Memory B cell (primary cell): ENCODE measurements around the gene DAP.
"Not testable (repeated sequence)": the region's sequence is repeated elsewhere in the genome, so short reads cannot be mapped to it uniquely, and the experiment has no call there.

Experiments
- ATAC-seq: fragments of 150-1000 bp; cut with Tn5 transposase; 2 replicates; pipeline ENCODE4 v1.10.0; 2021; ENCODE audit warnings: low read depth, mild to moderate bottlenecking, moderate library complexity
- DNase-seq, 2 donors: peaks; one replicate each; pipeline ENCODE4 v3.0.0; 2022; ENCODE audit warnings: low spot score in 2 of 2
- H3K27ac Mint-ChIP-seq: one replicate; pipeline ENCODE4 v1.8.0; 2022; ENCODE audit warnings: mild to moderate bottlenecking, moderate library complexity, mixed read lengths
- H3K27me3 Mint-ChIP-seq: one replicate; pipeline ENCODE4 v1.8.0; 2022; ENCODE audit warnings: mixed read lengths
- H3K36me3 Mint-ChIP-seq: one replicate; pipeline ENCODE4 v1.8.0; 2022; ENCODE audit warnings: mild to moderate bottlenecking, mixed read lengths
- H3K4me1 Mint-ChIP-seq: one replicate; pipeline ENCODE4 v1.8.0; 2022; ENCODE audit warnings: mixed read lengths
- H3K4me3 Mint-ChIP-seq: one replicate; pipeline ENCODE4 v1.8.0; 2022; ENCODE audit warnings: mild to moderate bottlenecking, moderate library complexity, mixed read lengths
- H3K9me3 Mint-ChIP-seq: one replicate; pipeline ENCODE4 v1.8.0; 2022; ENCODE audit warnings: mixed read lengths

Gene DAP

GRCh38 chr5:10654566-10654965 is 106.5 kb downstream of the DAP start:
- no peaks in the 10 kb centered on the region for H3K27me3 Mint-ChIP-seq
- H3K27ac Mint-ChIP-seq, result no peak overlapping the region
- ATAC-seq (no peak), DNase-seq (no peak)
- no peaks in the 10 kb centered on the region for H3K9me3 Mint-ChIP-seq
- H3K4me3 Mint-ChIP-seq, result no peak overlapping the region
- peaks cover 13% of the 10 kb centered on the region for H3K36me3 Mint-ChIP-seq
- H3K4me1 Mint-ChIP-seq, result peaks cover 5% of the 10 kb centered on the region

- DNase-seq (no peak), ATAC-seq (no peak)
- Mint-ChIP-seq H3K27ac (no peak overlapping the region), H3K27me3 (no peaks in the 10 kb centered on the region), H3K36me3 (peaks cover 13% of the 10 kb centered on the region), H3K4me1 (peaks cover 5% of the 10 kb centered on the region), H3K9me3 (no peaks in the 10 kb centered on the region), H3K4me3 (no peak overlapping the region)
These were observed 107.2 kb downstream of the DAP start for GRCh38 chr5:10653751-10654400.

DNA sequence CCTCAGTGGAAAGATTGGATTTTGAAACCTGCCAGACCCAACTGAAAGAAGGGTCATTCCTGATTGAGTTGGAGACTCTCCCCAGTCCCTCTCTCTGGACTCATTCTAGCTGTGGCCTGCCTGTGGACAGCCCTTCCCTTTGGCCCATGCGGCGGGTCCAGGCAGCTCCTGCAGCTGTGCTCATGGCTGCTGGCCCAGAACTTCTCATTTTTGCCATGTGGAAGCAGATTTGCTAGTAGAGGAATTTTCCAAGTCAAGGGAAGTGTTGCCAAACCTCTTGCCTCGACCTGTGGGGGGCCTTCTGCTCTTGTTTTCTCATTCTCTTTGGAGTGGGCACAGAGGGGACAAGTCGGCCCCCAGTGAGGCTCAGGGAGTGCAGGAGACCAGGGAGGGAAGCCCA is 108.0 kb downstream of the DAP start:
- no peak for DNase-seq
- peaks cover 5% of the 10 kb centered on the region for H3K4me1 Mint-ChIP-seq
- H3K4me3 Mint-ChIP-seq, result no peak overlapping the region
- H3K36me3 Mint-ChIP-seq, result peaks cover 13% of the 10 kb centered on the region
- no peak overlapping the region for H3K27ac Mint-ChIP-seq
- H3K27me3 Mint-ChIP-seq, result no peaks in the 10 kb centered on the region
- H3K9me3 Mint-ChIP-seq, result no peaks in the 10 kb centered on the region
- no peak for ATAC-seq

DNA sequence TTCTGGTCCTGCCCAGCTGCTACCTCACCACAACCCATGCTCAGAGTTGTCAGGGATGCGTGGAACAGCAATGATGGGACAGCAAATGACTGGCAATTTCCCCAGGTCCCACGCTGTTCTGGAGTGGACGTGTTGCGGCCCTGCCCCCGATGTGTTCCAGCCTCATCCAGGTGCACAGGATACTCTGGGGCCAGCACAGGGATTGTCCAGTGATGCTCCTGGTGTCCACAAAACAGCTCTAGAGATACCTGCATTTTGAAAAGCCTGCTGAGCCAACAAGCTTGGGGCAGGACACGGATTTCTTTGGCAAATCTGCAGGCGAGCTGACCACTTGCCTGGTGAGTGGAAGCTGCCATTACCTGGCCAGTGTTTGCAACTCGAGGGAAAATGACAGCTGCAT is 108.4 kb downstream of the DAP start:
- no peaks in the 10 kb centered on the region for H3K9me3 Mint-ChIP-seq
- no peaks in the 10 kb centered on the region for H3K27me3 Mint-ChIP-seq
- DNase-seq (no peak), ATAC-seq (no peak)
- H3K27ac Mint-ChIP-seq, result no peak overlapping the region
- H3K4me1 Mint-ChIP-seq, result peaks cover 5% of the 10 kb centered on the region
- H3K36me3 Mint-ChIP-seq, result peaks cover 13% of the 10 kb centered on the region
- H3K4me3 Mint-ChIP-seq, result no peak overlapping the region

DNA sequence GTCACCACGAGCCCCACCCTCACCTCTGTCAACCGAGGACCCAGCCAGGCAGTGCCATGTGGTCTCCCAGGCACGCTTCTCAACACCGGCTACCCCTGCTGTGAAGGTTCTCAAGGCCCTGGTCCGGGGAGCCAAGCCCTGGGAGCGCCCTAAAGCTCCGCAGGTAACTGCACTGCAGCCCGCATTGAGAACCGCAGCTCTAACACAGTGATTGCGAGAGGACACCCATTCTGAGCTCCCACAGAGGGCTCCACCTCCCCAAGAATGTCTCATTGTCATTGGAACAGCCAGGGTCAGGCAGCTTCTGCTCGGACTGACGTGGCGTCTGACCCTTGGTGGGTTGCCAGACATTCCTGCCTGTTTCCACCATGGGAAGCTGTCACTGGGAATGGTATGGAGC is 108.9 kb downstream of the DAP start:
- Mint-ChIP-seq H3K27ac (no peak overlapping the region), H3K9me3 (no peaks in the 10 kb centered on the region), H3K36me3 (peaks cover 15% of the 10 kb centered on the region), H3K4me1 (peaks cover 5% of the 10 kb centered on the region), H3K4me3 (no peak overlapping the region), H3K27me3 (no peaks in the 10 kb centered on the region)
- DNase-seq (no peak), ATAC-seq (no peak)

DNA sequence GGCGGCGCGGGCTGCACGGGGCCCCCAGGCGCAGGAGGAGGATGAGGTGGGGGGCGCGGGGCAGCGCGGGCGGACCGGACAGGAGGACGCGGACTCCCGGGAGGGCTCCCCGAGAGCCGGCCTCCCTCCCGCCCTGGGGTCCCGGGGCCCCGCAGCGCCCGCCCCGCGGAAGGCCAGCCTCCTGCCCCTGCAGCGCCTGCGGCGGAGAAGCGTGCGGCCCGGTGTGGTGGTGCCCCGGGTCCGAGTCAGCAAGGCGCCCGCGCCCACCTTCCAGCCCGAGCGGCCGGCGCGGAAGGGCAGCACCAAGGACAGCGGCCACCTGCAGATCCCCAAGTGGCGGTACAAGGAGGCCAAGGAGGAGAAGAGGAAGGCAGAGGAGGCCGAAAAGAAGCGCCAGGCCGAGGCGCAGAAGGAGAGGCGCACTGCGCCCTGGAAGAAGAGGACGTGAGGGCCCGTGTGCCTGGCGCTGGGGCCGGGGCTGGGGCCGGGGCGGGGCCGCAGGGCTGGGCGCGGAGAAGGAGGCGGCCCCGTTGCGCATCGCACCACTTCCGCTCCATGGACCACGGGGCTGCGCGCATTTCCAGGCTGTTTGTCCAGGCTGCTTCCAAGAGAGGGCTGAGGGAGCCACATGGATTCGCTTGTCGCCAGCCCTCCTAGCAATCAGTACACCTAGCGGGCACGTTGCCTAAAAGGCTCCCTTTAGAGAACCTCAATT is 111.2 kb downstream of the DAP start:
- Mint-ChIP-seq H3K36me3 (peaks cover 15% of the 10 kb centered on the region), H3K9me3 (no peaks in the 10 kb centered on the region), H3K27me3 (no peaks in the 10 kb centered on the region), H3K4me1 (peaks cover 10% of the 10 kb centered on the region), H3K27ac (no peak overlapping the region), H3K4me3 (no peak overlapping the region)
- DNase-seq (no peak), ATAC-seq (no peak)

DNA sequence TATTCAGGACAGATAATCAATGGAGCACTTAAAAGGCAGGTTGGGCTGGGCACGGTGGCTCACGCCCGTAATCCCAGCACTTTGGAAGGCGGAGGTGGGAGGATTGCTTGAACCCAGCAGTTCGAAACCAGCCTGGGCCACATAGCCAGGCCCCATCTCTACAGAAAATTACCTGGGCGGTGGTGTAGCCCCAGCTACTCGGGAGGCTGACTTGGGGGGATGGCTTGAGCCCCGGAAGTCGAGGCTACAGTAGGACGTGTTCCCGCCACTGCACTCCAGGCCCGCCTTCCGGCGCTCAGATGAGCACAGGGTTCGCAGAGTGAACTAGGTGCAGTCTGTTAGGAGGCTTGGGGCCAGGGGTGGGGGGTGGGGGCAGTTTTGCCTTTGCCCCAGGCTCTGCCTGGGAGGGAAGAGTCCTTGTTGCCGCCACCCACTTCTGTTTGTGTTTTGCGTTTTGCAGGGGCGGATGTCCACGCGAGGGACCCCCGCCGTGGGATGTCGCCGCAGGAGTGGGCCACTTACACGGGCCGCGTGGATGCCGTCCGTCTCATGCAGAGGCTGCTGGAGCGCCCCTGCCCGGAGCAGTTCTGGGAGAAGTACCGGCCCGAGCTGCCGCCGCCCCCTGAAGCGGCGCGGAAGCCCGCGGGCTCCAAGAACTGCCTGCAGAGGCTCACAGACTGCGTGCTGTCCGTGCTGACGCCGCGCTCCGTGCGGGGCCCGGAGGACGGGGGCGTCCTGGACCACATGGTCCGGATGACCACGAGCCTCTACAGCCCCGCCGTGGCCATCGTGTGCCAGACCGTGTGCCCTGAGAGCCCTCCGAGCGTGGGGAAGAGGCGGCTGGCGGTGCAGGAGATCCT is 112.0 kb downstream of the DAP start:
- peaks cover 14% of the 10 kb centered on the region for H3K4me1 Mint-ChIP-seq
- ATAC-seq (no peak), DNase-seq (no peak)
- H3K9me3 Mint-ChIP-seq, result no peaks in the 10 kb centered on the region
- H3K36me3 Mint-ChIP-seq, result peaks cover 17% of the 10 kb centered on the region
- no peak overlapping the region for H3K27ac Mint-ChIP-seq
- no peak overlapping the region for H3K4me3 Mint-ChIP-seq
- H3K27me3 Mint-ChIP-seq, result no peaks in the 10 kb centered on the region

DNA sequence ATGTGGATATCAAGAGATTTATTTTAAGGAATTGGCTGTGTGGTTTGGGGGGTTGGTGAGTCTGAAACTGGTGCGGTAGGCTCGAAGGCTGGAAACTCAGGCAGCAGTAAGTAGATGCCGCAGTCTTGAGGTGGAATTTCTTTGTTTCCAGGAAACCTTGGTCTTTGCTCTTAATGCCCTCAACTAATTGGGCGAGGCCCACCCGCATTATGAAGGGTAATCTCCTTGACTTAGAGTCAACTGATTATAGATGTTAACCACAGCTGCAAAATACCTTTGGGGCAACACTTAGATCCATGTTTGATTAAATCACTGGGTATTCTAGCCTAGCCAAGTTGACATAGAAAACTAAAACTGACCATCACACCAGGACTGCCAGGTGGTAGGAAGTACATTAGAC is 113.4 kb downstream of the DAP start:
- Mint-ChIP-seq H3K4me3 (no peak overlapping the region), H3K27me3 (no peaks in the 10 kb centered on the region), H3K27ac (peak overlapping the region; percentile 36), H3K36me3 (peaks cover 14% of the 10 kb centered on the region), H3K4me1 (peaks cover 19% of the 10 kb centered on the region), H3K9me3 (no peaks in the 10 kb centered on the region)
- DNase-seq (no peak), ATAC-seq (no peak)

- no peak for DNase-seq
- Mint-ChIP-seq H3K36me3 (peaks cover 15% of the 10 kb centered on the region), H3K4me3 (no peak overlapping the region), H3K9me3 (no peaks in the 10 kb centered on the region), H3K27me3 (no peaks in the 10 kb centered on the region), H3K27ac (peak overlapping the region; percentile 59), H3K4me1 (peaks cover 25% of the 10 kb centered on the region)
- no peak for ATAC-seq
These were observed 115.4 kb downstream of the DAP start for GRCh38 chr5:10645671-10646070.

DNA sequence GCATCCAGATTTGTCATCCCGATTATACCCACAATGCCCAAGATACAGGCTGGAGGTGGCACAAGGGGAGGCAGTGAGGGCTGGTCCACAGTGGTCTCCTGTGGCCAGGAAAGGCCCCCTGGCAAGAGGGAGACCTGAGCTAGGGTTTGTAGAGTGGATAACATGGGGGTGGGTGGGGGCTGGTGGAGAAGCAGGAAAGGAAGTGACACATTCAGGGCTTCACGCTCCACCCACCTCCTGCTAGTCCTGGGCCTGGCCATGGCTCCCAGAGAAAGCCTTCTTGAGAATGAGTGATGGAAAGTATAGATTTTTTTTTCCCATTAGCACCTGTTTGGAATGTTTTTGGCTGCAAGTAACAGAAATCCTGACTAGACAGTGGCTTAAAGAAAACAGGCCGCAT is 115.9 kb downstream of the DAP start:
- ATAC-seq (no peak), DNase-seq (no peak)
- Mint-ChIP-seq H3K27ac (peak overlapping the region; percentile 59), H3K4me3 (no peak overlapping the region), H3K9me3 (no peaks in the 10 kb centered on the region), H3K36me3 (peaks cover 17% of the 10 kb centered on the region), H3K4me1 (peaks cover 25% of the 10 kb centered on the region), H3K27me3 (no peaks in the 10 kb centered on the region)

DNA sequence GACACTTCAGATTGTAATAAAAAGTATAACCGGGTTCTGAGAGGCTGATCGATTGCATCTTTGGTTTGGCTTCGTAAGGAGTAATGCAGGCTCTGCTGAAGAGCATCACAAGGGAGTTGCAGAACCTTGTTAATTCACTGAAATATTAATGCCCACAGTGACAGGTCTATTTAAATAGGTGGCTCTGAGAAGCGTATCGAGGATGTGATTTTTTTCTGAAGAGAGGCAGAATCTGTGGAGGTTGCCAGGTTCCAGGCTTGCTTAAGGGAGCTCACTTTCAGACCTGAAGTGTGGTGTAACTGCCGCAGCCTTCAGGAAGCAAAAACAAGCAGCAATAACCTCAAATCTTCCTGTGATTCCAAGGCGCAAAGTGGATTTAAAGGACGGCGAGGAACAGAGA is 116.8 kb downstream of the DAP start:
- Mint-ChIP-seq H3K36me3 (peaks cover 18% of the 10 kb centered on the region), H3K4me1 (peaks cover 27% of the 10 kb centered on the region), H3K27me3 (no peaks in the 10 kb centered on the region), H3K4me3 (no peak overlapping the region), H3K27ac (peak overlapping the region; percentile 71), H3K9me3 (peaks cover 1% of the 10 kb centered on the region)
- ATAC-seq (no peak), DNase-seq (no peak)

- peak overlapping the region; percentile 54 for H3K27ac Mint-ChIP-seq
- H3K9me3 Mint-ChIP-seq, result peaks cover 7% of the 10 kb centered on the region
- peaks cover 27% of the 10 kb centered on the region for H3K36me3 Mint-ChIP-seq
- H3K4me1 Mint-ChIP-seq, result peaks cover 29% of the 10 kb centered on the region
- ATAC-seq (no peak), DNase-seq (no peak)
- H3K4me3 Mint-ChIP-seq, result no peak overlapping the region
- H3K27me3 Mint-ChIP-seq, result no peaks in the 10 kb centered on the region
These were observed 118.7 kb downstream of the DAP start for GRCh38 chr5:10642367-10642766.

DNA sequence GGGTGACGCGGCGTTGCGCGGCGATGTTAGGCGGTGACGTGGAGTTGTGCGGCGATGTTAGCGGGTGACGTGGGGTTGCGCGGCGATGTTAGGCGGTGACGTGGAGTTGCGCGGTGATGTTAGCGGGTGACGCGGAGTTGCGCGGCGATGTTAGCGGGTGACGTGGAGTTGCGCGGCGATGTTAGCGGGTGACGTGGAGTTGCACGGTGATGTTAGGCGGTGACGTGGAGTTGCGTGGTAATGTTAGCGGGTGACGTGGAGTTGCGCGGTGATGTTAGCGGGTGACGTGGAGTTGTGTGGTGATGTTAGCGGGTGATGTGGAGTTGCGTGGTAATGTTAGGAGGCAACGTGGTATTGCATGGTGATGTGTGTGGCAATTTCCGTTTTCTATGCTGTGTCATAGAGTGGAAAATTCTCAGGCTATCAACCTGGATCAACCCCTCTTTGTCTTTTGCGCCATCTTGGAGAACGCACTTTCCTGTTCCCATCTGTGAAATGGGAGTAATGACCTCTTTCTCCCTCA is 121.1 kb downstream of the DAP start:
- Mint-ChIP-seq H3K27ac (peak overlapping the region; percentile 38), H3K4me1 (peaks cover 33% of the 10 kb centered on the region), H3K27me3 (no peaks in the 10 kb centered on the region), H3K36me3 (peaks cover 27% of the 10 kb centered on the region), H3K9me3 (peaks cover 7% of the 10 kb centered on the region), H3K4me3 (no peak overlapping the region)
- ATAC-seq (no peak), DNase-seq (no peak)

GRCh38 chr5:10638723-10639122 is 122.3 kb downstream of the DAP start:
- Mint-ChIP-seq H3K4me1 (peaks cover 36% of the 10 kb centered on the region), H3K27ac (peak overlapping the region; percentile 2), H3K36me3 (peaks cover 25% of the 10 kb centered on the region)
- H3K4me3 Mint-ChIP-seq, H3K9me3 Mint-ChIP-seq, DNase-seq, ATAC-seq, H3K27me3 Mint-ChIP-seq: not testable (repeated sequence)
